Measurements from ENCODE around the gene MTMR12. TPM values are rescaled to one million over a fixed set of nuclear protein-coding genes. Genes with fewer than 3 reads are reported as not detected.
"Not testable (repeated sequence)": the region's sequence is repeated elsewhere in the genome, so short reads cannot be mapped to it uniquely, and the experiment has no call there.

The MTMR12 gene
- total and polyA plus RNA-seq, 2 donors (not counting 1 experiment from before 2014, with no cell fraction given), result 9.6 to 29.2 TPM

DNA sequence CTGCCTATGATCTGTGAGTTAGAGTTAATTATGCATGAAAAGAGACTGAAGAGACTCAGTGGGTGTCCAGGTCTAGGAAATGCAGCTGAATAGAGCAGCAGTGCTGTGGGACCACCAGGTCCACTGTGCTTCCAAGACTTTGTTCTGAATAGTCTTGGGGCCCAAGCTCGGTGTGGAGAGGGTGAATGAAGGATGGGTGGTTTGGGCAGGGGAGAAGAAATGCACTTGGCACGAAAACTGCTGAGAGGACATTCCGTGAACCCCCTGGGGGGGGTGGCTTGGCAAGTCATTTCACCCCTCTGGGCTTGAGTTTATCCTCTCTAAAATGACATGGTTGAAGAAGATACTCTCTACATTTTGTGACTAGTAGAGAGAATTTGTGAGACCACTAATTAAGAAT lies 102.6 kb downstream of the MTMR12 start:
- Mint-ChIP-seq H3K27ac (peak overlapping the region; percentile 73), H3K27me3 (no peaks in the 10 kb centered on the region), H3K9me3 (ENCODE audit: insufficient read depth) (no peaks in the 10 kb centered on the region), H3K4me1 (peaks cover 20% of the 10 kb centered on the region), H3K4me3 (peak overlapping the region; percentile 18)
- no peak overlapping the region for H3K4me3 ChIP-seq (ENCODE audit: control extremely low read depth in 1 of 5, extremely low read depth in 1 of 5, insufficient read depth in 1 of 5, low read depth in 2 of 5, low read length in 4 of 5)
- intact Hi-C loops (cut with micrococcal nuclease), result loop anchor here (2.0 kb wide), 1 partner anchor 35 kb away; the partner anchor contains the start of gene GOLPH3
- H3K9me3 ChIP-seq (ENCODE audit: control extremely low read depth in 1 of 3, control insufficient read depth in 2 of 3, insufficient read depth in 1 of 3, low read length in 2 of 3), result peaks cover 0 to 3% (median 0%) of the 10 kb centered on the region in 3 donors
- peaks cover 12 to 18% of the 10 kb centered on the region in 2 donors for H3K4me1 ChIP-seq (ENCODE audit: control insufficient read depth in 2 of 2, insufficient read depth in 2 of 2, low read length in 2 of 2)
- H4K20me1 ChIP-seq (ENCODE audit: control insufficient read depth, insufficient read depth, low read length, poor library complexity, severe bottlenecking), result no peaks in the 10 kb centered on the region
- TF ChIP-seq EZH2 (IDR thresholded peaks at IDR 0.05; ENCODE audit: borderline replicate concordance, insufficient read depth, low read depth, low read length, poor library complexity, severe bottlenecking), result no peak
- TF ChIP-seq, protein P1, sequence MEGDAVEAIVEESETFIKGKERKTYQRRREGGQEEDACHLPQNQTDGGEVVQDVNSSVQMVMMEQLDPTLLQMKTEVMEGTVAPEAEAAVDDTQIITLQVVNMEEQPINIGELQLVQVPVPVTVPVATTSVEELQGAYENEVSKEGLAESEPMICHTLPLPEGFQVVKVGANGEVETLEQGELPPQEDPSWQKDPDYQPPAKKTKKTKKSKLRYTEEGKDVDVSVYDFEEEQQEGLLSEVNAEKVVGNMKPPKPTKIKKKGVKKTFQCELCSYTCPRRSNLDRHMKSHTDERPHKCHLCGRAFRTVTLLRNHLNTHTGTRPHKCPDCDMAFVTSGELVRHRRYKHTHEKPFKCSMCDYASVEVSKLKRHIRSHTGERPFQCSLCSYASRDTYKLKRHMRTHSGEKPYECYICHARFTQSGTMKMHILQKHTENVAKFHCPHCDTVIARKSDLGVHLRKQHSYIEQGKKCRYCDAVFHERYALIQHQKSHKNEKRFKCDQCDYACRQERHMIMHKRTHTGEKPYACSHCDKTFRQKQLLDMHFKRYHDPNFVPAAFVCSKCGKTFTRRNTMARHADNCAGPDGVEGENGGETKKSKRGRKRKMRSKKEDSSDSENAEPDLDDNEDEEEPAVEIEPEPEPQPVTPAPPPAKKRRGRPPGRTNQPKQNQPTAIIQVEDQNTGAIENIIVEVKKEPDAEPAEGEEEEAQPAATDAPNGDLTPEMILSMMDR (IDR thresholded peaks at IDR 0.05), result no peak
- no peak overlapping the region for H3K9ac ChIP-seq (ENCODE audit: low read length)
- no peaks in the 10 kb centered on the region for H3K36me3 ChIP-seq (replicated peaks in 1 of 2; ENCODE audit: control extremely low read depth in 1 of 2, control insufficient read depth in 1 of 2, extremely low read depth in 1 of 2, insufficient read depth in 2 of 2, low read length in 1 of 2)
- peak overlapping the region in 1 of 2 donors; percentile 77 for H3K27ac ChIP-seq (ENCODE audit: low read length in 2 of 2)
- POLR2A ChIA-PET, result interaction anchor here (0.6 kb wide), 1 partner anchor 15 kb away, joined by 6 read pairs; no protein-coding TSS in a partner anchor
- CTCF ChIA-PET, result interaction anchor here (3.1 kb wide), 1 partner anchor 22 kb away, joined by 6 read pairs; no protein-coding TSS in a partner anchor
- ATAC-seq (ENCODE audit: low read depth) (no peak), DNase-seq (no peak)
- no peak overlapping the region for H3K4me2 ChIP-seq (replicated peaks; ENCODE audit: low read depth, low read length, poor library complexity, severe bottlenecking)
- 85% methylated on average over 3 of the region's 3 CpGs for WGBS (ENCODE audit: insufficient coverage)
- H3K79me2 ChIP-seq (ENCODE audit: control insufficient read depth, insufficient read depth, low read length), result no peaks in the 10 kb centered on the region
- no peaks in the 10 kb centered on the region for H3K27me3 ChIP-seq (replicated peaks in 1 of 4; ENCODE audit: control extremely low read depth in 1 of 4, control insufficient read depth in 3 of 4, insufficient read depth in 4 of 4, low read length in 3 of 4)
- H2AFZ ChIP-seq (ENCODE audit: insufficient read depth, low read depth, low read length, poor library complexity, severe bottlenecking), result peak overlapping the region; percentile 76

DNA sequence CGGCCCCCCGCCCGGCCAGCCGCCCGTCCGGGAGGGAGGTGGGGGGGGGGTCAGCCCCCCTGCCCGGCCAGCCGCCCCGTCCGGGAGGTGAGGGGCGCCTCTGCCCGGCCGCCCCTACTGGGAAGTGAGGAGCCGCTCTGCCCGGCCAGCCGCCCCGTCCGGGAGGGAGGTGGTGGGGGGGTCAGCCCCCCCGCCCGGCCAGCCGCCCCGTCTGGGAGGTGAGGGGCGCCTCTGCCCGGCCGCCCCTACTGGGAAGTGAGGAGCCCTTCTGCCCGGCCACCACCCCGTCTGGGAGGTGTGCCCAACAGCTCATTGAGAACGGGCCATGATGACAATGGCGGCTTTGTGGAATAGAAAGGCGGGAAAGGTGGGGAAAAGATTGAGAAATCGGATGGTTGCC lies 103.9 kb downstream of the MTMR12 start:
- H3K36me3 ChIP-seq (replicated peaks in 1 of 2; ENCODE audit: control extremely low read depth in 1 of 2, control insufficient read depth in 1 of 2, extremely low read depth in 1 of 2, insufficient read depth in 2 of 2, low read length in 1 of 2); H3K4me3 ChIP-seq (ENCODE audit: control extremely low read depth in 1 of 5, extremely low read depth in 1 of 5, insufficient read depth in 1 of 5, low read depth in 2 of 5, low read length in 4 of 5); H3K4me3 Mint-ChIP-seq; H3K27me3 Mint-ChIP-seq; POLR2A ChIA-PET; H3K27me3 ChIP-seq (replicated peaks in 1 of 4; ENCODE audit: control extremely low read depth in 1 of 4, control insufficient read depth in 3 of 4, insufficient read depth in 4 of 4, low read length in 3 of 4); H3K9me3 ChIP-seq (ENCODE audit: control extremely low read depth in 1 of 3, control insufficient read depth in 2 of 3, insufficient read depth in 1 of 3, low read length in 2 of 3); H3K27ac Mint-ChIP-seq; ATAC-seq (ENCODE audit: low read depth); H3K4me2 ChIP-seq (replicated peaks; ENCODE audit: low read depth, low read length, poor library complexity, severe bottlenecking); H4K20me1 ChIP-seq (ENCODE audit: control insufficient read depth, insufficient read depth, low read length, poor library complexity, severe bottlenecking); H3K27ac ChIP-seq (ENCODE audit: low read length in 2 of 2); H3K9me3 Mint-ChIP-seq (ENCODE audit: insufficient read depth); H2AFZ ChIP-seq (ENCODE audit: insufficient read depth, low read depth, low read length, poor library complexity, severe bottlenecking); DNase-seq; intact Hi-C loops (cut with micrococcal nuclease); H3K79me2 ChIP-seq (ENCODE audit: control insufficient read depth, insufficient read depth, low read length); H3K9ac ChIP-seq (ENCODE audit: low read length): not testable (repeated sequence)
- WGBS (ENCODE audit: insufficient coverage), result no CpG with 5 or more reads among the region's 31 CpGs
- H3K4me1 Mint-ChIP-seq, result peaks cover 16% of the 10 kb centered on the region
- H3K4me1 ChIP-seq (ENCODE audit: control insufficient read depth in 2 of 2, insufficient read depth in 2 of 2, low read length in 2 of 2), result peaks cover 12 to 18% of the 10 kb centered on the region in 2 donors
- CTCF ChIA-PET, result interaction anchor here (3.1 kb wide), 1 partner anchor 23 kb away, joined by 6 read pairs; no protein-coding TSS in a partner anchor
